Hepatocyte (in vitro differentiated cells): ENCODE results near the gene STX1B. TPM values are rescaled to one million over a fixed set of nuclear protein-coding genes. Genes with fewer than 3 reads are reported as not detected.
"Not testable (repeated sequence)": the region's sequence is repeated elsewhere in the genome, so short reads cannot be mapped to it uniquely, and the experiment has no call there.

Experiments used
- DNase-seq: peaks from one replicate; pipeline ENCODE4 v3.0.0-alpha.2; 2016; ENCODE audit warnings: low spot score
- H2AFZ ChIP-seq: fragments of 200-600 bp; sonication (generic); 2 replicates; pipeline ENCODE4 v1.6.0; 2016; ENCODE audit warnings: antibody characterized with exemption, mild to moderate bottlenecking
- H3K27ac ChIP-seq: fragments of 200-600 bp; sonication (generic); 2 replicates; pipeline ENCODE4 v1.5.1; 2016; ENCODE audit warnings: mild to moderate bottlenecking
- H3K27me3 ChIP-seq: fragments of 200-600 bp; sonication (generic); 2 replicates; pipeline ENCODE4 v1.6.1; 2016
- H3K36me3 ChIP-seq: fragments of 200-600 bp; sonication (generic); replicated peaks from 2 replicates; pipeline ENCODE4 v1.5.1; 2016; ENCODE audit warnings: low read depth; ENCODE audit not compliant: insufficient read depth
- H3K4me1 ChIP-seq: fragments of 200-600 bp; sonication (generic); 2 replicates; pipeline ENCODE4 v1.5.1; 2016; ENCODE audit warnings: mild to moderate bottlenecking, moderate library complexity; ENCODE audit not compliant: insufficient read depth
- H3K4me2 ChIP-seq: fragments of 200-600 bp; sonication (generic); 2 replicates; pipeline ENCODE4 v1.6.0; 2016
- H3K4me3 ChIP-seq: fragments of 200-600 bp; sonication (generic); 2 replicates; pipeline ENCODE4 v1.5.1; 2016; ENCODE audit warnings: mild to moderate bottlenecking
- H3K79me2 ChIP-seq: fragments of 200-600 bp; sonication (generic); 2 replicates; pipeline ENCODE4 v1.6.0; 2017; ENCODE audit warnings: mild to moderate bottlenecking
- H3K9me2 ChIP-seq: fragments of 200-600 bp; sonication (generic); replicated peaks from 2 replicates; pipeline ENCODE4 v1.6.0; 2017; ENCODE audit warnings: mild to moderate bottlenecking; ENCODE audit not compliant: insufficient read depth
- H3K9me3 ChIP-seq: fragments of 200-600 bp; sonication (generic); 2 replicates; pipeline ENCODE4 v1.5.1; 2016; ENCODE audit warnings: low read depth, mild to moderate bottlenecking
- H4K20me1 ChIP-seq: fragments of 200-600 bp; sonication (generic); 2 replicates; pipeline ENCODE4 v1.6.0; 2016; ENCODE audit warnings: mild to moderate bottlenecking; ENCODE audit not compliant: insufficient read depth, poor library complexity, severe bottlenecking
- CTCF ChIP-seq: fragments of 200-600 bp; sonication (generic); IDR thresholded peaks from 2 replicates; pipeline ENCODE4 v1.5.1; 2016; ENCODE audit warnings: antibody characterized with exemption, mild to moderate bottlenecking; ENCODE audit not compliant: poor library complexity
- EZH2 ChIP-seq: fragments of 200-600 bp; sonication (generic); IDR thresholded peaks from 2 replicates; pipeline ENCODE4 v1.6.1; 2016; ENCODE audit warnings: antibody characterized with exemption, mild to moderate bottlenecking, borderline replicate concordance
- EZH2phosphoT487 ChIP-seq: fragments of 200-600 bp; sonication (generic); IDR thresholded peaks from one replicate; pipeline ENCODE4 v1.6.1; 2018; ENCODE audit warnings: antibody characterized with exemption, mild to moderate bottlenecking, low read depth, moderate library complexity; ENCODE audit not compliant: unreplicated experiment, severe bottlenecking
- WGBS: methylation state at CpG from one replicate; pipeline ENCODE4 v1.1.6; 2016; ENCODE audit warnings: low lambda C conversion rate; ENCODE audit errors: missing lambda C conversion rate; 5-methylcytosine and 5-hydroxymethylcytosine counted together
- polyA plus RNA-seq: library from polyadenylated mRNA; unstranded; fragments of >200 nt; fragmentation: Nextera tagmentation; extraction: Ambion mirVana; gene quantifications from 2 replicates; pipeline ENCODE4 v1.2.1, GENCODE V29; 2016
- total RNA-seq: library from RNA; depleted of rRNA; stranded (reverse); fragments of >200 nt; gene quantifications from 2 replicates; pipeline ENCODE4 v1.2.3, GENCODE V29; 2014

Gene STX1B
- total and polyA plus RNA-seq, 2 experiments from 2014 or later: 0.87 to 2.7 TPM

DNA sequence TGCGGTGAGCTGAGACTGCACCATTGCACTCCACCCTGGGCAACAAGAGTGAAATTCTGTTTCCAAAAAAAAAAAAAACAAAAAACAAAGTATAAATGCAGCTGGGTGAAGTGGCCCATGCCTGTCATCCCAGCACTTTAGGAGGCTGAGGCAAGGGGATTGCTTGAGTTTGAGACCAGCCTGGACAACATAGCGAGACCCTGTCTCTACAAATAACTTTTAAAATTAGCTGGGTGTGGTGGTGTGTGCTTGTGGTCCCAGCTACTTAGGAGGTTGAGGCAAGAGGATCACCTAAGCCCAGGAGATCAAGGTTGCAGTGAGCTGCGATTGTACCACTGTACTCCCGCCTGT lies 12.8 kb upstream of the STX1B start:
- no peak overlapping the region for H3K27ac ChIP-seq
- no peak overlapping the region for H3K4me3 ChIP-seq
- H3K9me3 ChIP-seq: no peaks in the 10 kb centered on the region
- DNase-seq: no peak
- no peaks in the 10 kb centered on the region for H3K27me3 ChIP-seq
- H3K36me3 ChIP-seq: no peaks in the 10 kb centered on the region
- no peaks in the 10 kb centered on the region for H3K9me2 ChIP-seq
- WGBS: 94% methylated on average over 4 of the region's 4 CpGs
- no peaks in the 10 kb centered on the region for H4K20me1 ChIP-seq
- H3K79me2 ChIP-seq: no peaks in the 10 kb centered on the region
- no peak overlapping the region for H2AFZ ChIP-seq
- H3K4me1 ChIP-seq: no peaks in the 10 kb centered on the region
- TF ChIP-seq EZH2: no peak
- no peak for TF ChIP-seq EZH2phosphoT487
- TF ChIP-seq CTCF: no peak
- H3K4me2 ChIP-seq: no peak overlapping the region

DNA sequence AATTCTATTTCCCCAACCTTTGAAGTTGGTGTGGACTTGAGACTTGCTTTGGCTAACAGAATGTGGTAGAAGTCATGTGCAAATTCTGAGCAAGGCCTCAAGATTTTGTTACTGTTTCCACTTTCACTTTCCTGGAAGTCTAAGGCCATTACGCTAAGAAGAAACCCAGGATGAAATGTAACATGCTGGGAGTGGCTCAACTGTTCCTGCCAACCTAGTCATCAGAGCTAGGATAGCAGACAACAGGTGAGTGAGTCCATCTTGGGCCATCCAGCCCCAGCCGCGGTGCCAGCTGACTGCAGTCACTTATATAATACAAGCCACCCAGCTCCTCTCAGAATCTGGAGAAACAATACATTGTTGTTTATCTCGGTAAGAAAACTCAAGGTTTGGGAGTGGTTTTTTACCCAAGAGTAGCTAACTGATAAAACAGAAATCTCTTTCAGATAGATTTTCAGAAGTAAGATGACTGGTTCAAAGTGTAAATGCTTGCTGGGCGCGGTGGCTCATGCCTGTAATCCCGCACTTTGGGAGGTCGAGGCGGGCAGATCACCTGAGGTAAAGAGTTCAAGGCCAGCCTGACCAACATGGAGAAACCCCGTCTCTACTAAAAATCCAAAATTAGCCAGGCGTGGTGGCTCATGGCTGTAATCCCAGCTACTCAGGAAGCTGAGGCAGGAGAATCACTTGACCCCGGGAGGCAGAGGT lies 12.3 kb upstream of the STX1B start:
- TF ChIP-seq EZH2 (no peak), EZH2phosphoT487 (no peak), CTCF (no peak)
- 79% methylated on average over 12 of the region's 12 CpGs for WGBS
- no peak overlapping the region for H3K27ac ChIP-seq

GRCh38 chr16:31020536-31020935 lies 10.1 kb upstream of the STX1B start:
- DNase-seq: no peak
- Histone ChIP-seq H3K27me3 (no peaks in the 10 kb centered on the region), H3K9me2 (no peaks in the 10 kb centered on the region), H3K4me2 (no peak overlapping the region), H3K4me1 (no peaks in the 10 kb centered on the region), H3K4me3 (no peak overlapping the region), H3K36me3 (no peaks in the 10 kb centered on the region), H3K9me3 (no peaks in the 10 kb centered on the region), H4K20me1 (no peaks in the 10 kb centered on the region), H3K27ac (no peak overlapping the region), H3K79me2 (no peaks in the 10 kb centered on the region), H2AFZ (no peak overlapping the region)
- WGBS: 88% methylated on average over 3 of the region's 3 CpGs
- TF ChIP-seq EZH2phosphoT487 (no peak), CTCF (no peak), EZH2 (no peak)

More for the DNA sequence above, 12.3 kb upstream of the STX1B start:
- no peaks in the 10 kb centered on the region for H3K9me2 ChIP-seq
- no peaks in the 10 kb centered on the region for H4K20me1 ChIP-seq
- no peaks in the 10 kb centered on the region for H3K4me1 ChIP-seq
- no peaks in the 10 kb centered on the region for H3K9me3 ChIP-seq
- H2AFZ ChIP-seq: no peak overlapping the region
- no peaks in the 10 kb centered on the region for H3K36me3 ChIP-seq
- H3K4me3 ChIP-seq: no peak overlapping the region
- H3K4me2 ChIP-seq: no peak overlapping the region
- DNase-seq: no peak
- no peaks in the 10 kb centered on the region for H3K79me2 ChIP-seq
- no peaks in the 10 kb centered on the region for H3K27me3 ChIP-seq

DNA sequence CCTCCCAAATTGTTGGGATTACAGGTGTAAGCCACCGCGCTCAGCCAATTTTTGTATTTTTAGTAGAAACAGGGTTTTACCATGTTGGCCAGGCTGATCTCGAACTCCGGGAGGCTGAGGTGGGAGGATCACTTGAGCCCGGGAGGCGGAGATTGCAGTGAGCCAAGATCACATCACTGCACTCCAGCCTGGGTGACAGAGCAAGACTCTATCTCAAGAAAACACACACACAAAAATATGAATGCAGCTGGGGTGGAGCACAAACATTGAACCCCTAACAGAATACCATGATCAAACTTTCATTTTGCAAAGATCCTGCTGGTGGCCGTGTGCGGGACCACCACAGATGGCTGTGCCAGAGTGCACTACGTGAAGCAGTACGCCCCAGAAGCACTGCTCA lies 7.3 kb upstream of the STX1B start:
- not testable (repeated sequence) for H3K4me1 ChIP-seq, H3K9me3 ChIP-seq, H2AFZ ChIP-seq, H3K9me2 ChIP-seq, H3K4me3 ChIP-seq, H3K79me2 ChIP-seq, H3K4me2 ChIP-seq, H3K27ac ChIP-seq, H3K27me3 ChIP-seq, H3K36me3 ChIP-seq, H4K20me1 ChIP-seq, DNase-seq
- 92% methylated on average over 10 of the region's 10 CpGs for WGBS
